Measurements from ENCODE around the gene HELZ. TPM values are rescaled to one million over a fixed set of nuclear protein-coding genes. Genes with fewer than 3 reads are reported as not detected.
A peak's percentile ranks its signal among the peaks of the same experiment; 100 is the strongest.

Gene HELZ
- polyA plus RNA-seq, 3 donors = 24.8 to 44.1 (median 39.9) TPM

DNA sequence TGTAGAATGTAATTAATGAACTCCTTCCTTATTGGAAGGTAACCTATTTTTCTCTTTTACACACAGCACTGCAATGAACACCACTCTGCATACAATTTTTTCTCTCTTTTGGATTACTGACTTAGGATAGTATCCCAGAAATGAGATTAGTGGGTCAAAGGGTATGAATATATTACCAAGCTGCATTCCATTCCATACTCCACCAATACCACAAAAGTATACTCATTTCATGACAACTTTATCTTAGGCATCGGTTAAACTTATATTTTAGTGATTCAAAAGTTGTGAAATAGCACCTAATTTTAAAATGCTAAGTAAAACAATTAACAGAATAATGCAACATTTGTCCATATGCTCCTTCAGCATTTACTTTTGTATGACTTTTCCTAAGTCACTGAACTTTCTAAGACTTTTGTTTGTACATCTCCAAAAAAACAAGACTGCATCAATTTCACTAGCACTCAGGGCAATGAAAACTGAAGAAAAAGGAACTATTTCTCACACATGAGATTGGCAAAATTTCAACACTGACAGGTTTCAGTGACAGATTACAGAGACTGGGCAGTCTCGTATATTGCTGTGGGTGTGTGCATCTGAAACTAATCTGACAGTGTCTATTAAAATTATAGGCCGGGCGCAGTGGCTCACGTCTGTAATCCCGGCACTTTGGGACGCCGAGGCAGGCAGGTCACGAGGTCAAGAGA lies 32.1 kb downstream of the HELZ start:
- H2AFZ ChIP-seq (ENCODE audit: insufficient read depth, low read depth, low read length, poor library complexity, severe bottlenecking) = no peak overlapping the region
- no peak overlapping the region for H3K4me3 ChIP-seq (replicated peaks in 1 of 3; ENCODE audit: low read depth in 2 of 3, low read length in 3 of 3)
- peaks cover 96% of the 10 kb centered on the region for H4K20me1 ChIP-seq (ENCODE audit: insufficient read depth, low read length)
- H3K9ac ChIP-seq (ENCODE audit: insufficient read depth, low read length, poor library complexity, severe bottlenecking) = no peak overlapping the region
- peaks cover 23 to 46% of the 10 kb centered on the region in 2 donors for H3K36me3 Mint-ChIP-seq
- H3K27me3 Mint-ChIP-seq (ENCODE audit: low read depth in 3 of 3) = no peaks in the 10 kb centered on the region
- H3K79me2 ChIP-seq (ENCODE audit: insufficient read depth, low read length) = peaks cover 96% of the 10 kb centered on the region
- H3K36me3 ChIP-seq (replicated peaks in 1 of 2; ENCODE audit: control insufficient read depth in 1 of 2, insufficient read depth in 2 of 2, low read length in 2 of 2) = peaks cover 22 to 63% of the 10 kb centered on the region in 2 donors
- intact Hi-C loops (cut with micrococcal nuclease) = no loop called here
- H3K9me3 Mint-ChIP-seq = no peaks in the 10 kb centered on the region
- no peaks in the 10 kb centered on the region for H3K27me3 ChIP-seq (ENCODE audit: control insufficient read depth in 2 of 2, insufficient read depth in 2 of 2, low read length in 2 of 2)
- 6% methylated on average over 7 of the region's 9 CpGs for WGBS (ENCODE audit: insufficient coverage)
- TF ChIP-seq, protein P1, sequence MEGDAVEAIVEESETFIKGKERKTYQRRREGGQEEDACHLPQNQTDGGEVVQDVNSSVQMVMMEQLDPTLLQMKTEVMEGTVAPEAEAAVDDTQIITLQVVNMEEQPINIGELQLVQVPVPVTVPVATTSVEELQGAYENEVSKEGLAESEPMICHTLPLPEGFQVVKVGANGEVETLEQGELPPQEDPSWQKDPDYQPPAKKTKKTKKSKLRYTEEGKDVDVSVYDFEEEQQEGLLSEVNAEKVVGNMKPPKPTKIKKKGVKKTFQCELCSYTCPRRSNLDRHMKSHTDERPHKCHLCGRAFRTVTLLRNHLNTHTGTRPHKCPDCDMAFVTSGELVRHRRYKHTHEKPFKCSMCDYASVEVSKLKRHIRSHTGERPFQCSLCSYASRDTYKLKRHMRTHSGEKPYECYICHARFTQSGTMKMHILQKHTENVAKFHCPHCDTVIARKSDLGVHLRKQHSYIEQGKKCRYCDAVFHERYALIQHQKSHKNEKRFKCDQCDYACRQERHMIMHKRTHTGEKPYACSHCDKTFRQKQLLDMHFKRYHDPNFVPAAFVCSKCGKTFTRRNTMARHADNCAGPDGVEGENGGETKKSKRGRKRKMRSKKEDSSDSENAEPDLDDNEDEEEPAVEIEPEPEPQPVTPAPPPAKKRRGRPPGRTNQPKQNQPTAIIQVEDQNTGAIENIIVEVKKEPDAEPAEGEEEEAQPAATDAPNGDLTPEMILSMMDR (IDR thresholded peaks at IDR 0.05) = no peak
- H3K4me1 Mint-ChIP-seq = peaks cover 43% of the 10 kb centered on the region
- no peaks in the 10 kb centered on the region for H3K9me3 ChIP-seq (replicated peaks in 1 of 2; ENCODE audit: control insufficient read depth in 1 of 2, insufficient read depth in 1 of 2, low read length in 2 of 2)
- peak overlapping the region; percentile 37 to 86 (median 80) for H3K27ac Mint-ChIP-seq
- H3K4me1 ChIP-seq (ENCODE audit: control insufficient read depth in 1 of 2, insufficient read depth in 2 of 2, low read length in 2 of 2) = peaks cover 24 to 35% of the 10 kb centered on the region in 2 donors
- DNase-seq = peak; percentile 31 to 55 (median 37)
- H3K4me3 Mint-ChIP-seq = peak overlapping the region in 1 of 2 donors; percentile 17
- H3K27ac ChIP-seq (ENCODE audit: low read depth in 1 of 2, low read length in 2 of 2) = peak overlapping the region; percentile 51 to 62
- no peak overlapping the region for H3K4me2 ChIP-seq (replicated peaks; ENCODE audit: extremely low read depth, low read length, poor library complexity, severe bottlenecking)

DNA sequence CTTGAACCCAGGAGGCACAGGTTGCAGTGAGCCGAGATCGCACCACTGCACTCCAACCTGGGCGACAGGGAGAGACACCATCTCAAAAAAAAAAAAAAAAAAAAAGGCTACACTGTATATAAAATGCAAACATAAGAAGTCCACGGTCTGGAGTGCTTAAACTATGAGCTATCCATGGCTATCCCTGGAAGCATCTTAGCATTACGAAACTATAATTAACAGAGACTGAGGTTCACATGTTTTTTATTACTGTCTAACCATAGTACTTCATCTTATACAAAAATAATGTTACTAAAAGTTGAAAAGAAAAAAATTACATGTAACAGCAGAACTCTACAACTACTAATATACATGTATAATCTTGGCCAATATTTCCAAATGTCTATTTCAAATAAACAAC lies 32.8 kb downstream of the HELZ start:
- intact Hi-C loops (cut with micrococcal nuclease) = no loop called here
- no peaks in the 10 kb centered on the region for H3K27me3 ChIP-seq (ENCODE audit: control insufficient read depth in 2 of 2, insufficient read depth in 2 of 2, low read length in 2 of 2)
- H4K20me1 ChIP-seq (ENCODE audit: insufficient read depth, low read length) = peaks cover 96% of the 10 kb centered on the region
- H3K4me2 ChIP-seq (replicated peaks; ENCODE audit: extremely low read depth, low read length, poor library complexity, severe bottlenecking) = no peak overlapping the region
- no peak overlapping the region for H3K9ac ChIP-seq (ENCODE audit: insufficient read depth, low read length, poor library complexity, severe bottlenecking)
- Mint-ChIP-seq H3K4me1 (peaks cover 43% of the 10 kb centered on the region), H3K27me3 (ENCODE audit: low read depth in 3 of 3) (no peaks in the 10 kb centered on the region), H3K9me3 (no peaks in the 10 kb centered on the region), H3K36me3 (peaks cover 24 to 49% of the 10 kb centered on the region in 2 donors), H3K27ac (peak overlapping the region in 6 of 7 donors; percentile 37 to 91 (median 79)), H3K4me3 (no peak overlapping the region)
- H3K27ac ChIP-seq (ENCODE audit: low read depth in 1 of 2, low read length in 2 of 2) = peak overlapping the region; percentile 46 to 51
- no peaks in the 10 kb centered on the region for H3K9me3 ChIP-seq (replicated peaks in 1 of 2; ENCODE audit: control insufficient read depth in 1 of 2, insufficient read depth in 1 of 2, low read length in 2 of 2)
- no CpG with 5 or more reads among the region's 5 CpGs for WGBS (ENCODE audit: insufficient coverage)
- no peak overlapping the region for H2AFZ ChIP-seq (ENCODE audit: insufficient read depth, low read depth, low read length, poor library complexity, severe bottlenecking)
- no peak for DNase-seq
- TF ChIP-seq, protein P1 (IDR thresholded peaks at IDR 0.05) = no peak
- peaks cover 96% of the 10 kb centered on the region for H3K79me2 ChIP-seq (ENCODE audit: insufficient read depth, low read length)
- peaks cover 24 to 35% of the 10 kb centered on the region in 2 donors for H3K4me1 ChIP-seq (ENCODE audit: control insufficient read depth in 1 of 2, insufficient read depth in 2 of 2, low read length in 2 of 2)
- H3K36me3 ChIP-seq (replicated peaks in 1 of 2; ENCODE audit: control insufficient read depth in 1 of 2, insufficient read depth in 2 of 2, low read length in 2 of 2) = peaks cover 15 to 63% of the 10 kb centered on the region in 2 donors
- no peak overlapping the region for H3K4me3 ChIP-seq (replicated peaks in 1 of 3; ENCODE audit: low read depth in 2 of 3, low read length in 3 of 3)

All from CD14-positive monocyte (primary cell).